ENCODE data around the gene UBA52. TPM values are rescaled to one million over a fixed set of nuclear protein-coding genes. Genes with fewer than 3 reads are reported as not detected.
A peak's percentile ranks its signal among the peaks of the same experiment; 100 is the strongest.
"Not testable (repeated sequence)": the region's sequence is repeated elsewhere in the genome, so short reads cannot be mapped to it uniquely, and the experiment has no call there.

Gene UBA52
- total RNA-seq, 4 donors from 2014 or later = 405 to 1,087 (median 865) TPM

- Histone ChIP-seq H3K27me3 (peaks cover 33% of the 10 kb centered on the region), H3K27ac (no peak overlapping the region), H3K9me3 (no peaks in the 10 kb centered on the region), H3K4me1 (peaks cover 20% of the 10 kb centered on the region), H3K36me3 (no peaks in the 10 kb centered on the region), H3K4me3 (no peak overlapping the region)
- WGBS = 92% methylated on average over 5 of the region's 20 CpGs
- no peak for DNase-seq (ENCODE audit: low spot score in 2 of 2)
- TF ChIP-seq POLR2A (IDR thresholded peaks at IDR 0.05) = no peak
- no peak for TF ChIP-seq CTCF (IDR thresholded peaks at IDR 0.05)
- TF ChIP-seq POLR2AphosphoS5 (IDR thresholded peaks at IDR 0.05) = no peak
- no peak for TF ChIP-seq EP300 (IDR thresholded peaks at IDR 0.05)
Observed at GRCh38 chr19:18599485-18599884, 27.8 kb downstream of the UBA52 start.

- H3K9me3 ChIP-seq; DNase-seq (ENCODE audit: low spot score in 2 of 2); H3K36me3 ChIP-seq; H3K4me3 ChIP-seq; H3K27ac ChIP-seq: not testable (repeated sequence)
- Histone ChIP-seq H3K27me3 (peaks cover 47% of the 10 kb centered on the region), H3K4me1 (peaks cover 23% of the 10 kb centered on the region)
- WGBS = 94% methylated on average over 15 of the region's 15 CpGs
Observed at GRCh38 chr19:18600692-18601397, 29.2 kb downstream of the UBA52 start.

- WGBS = 80% methylated on average over 4 of the region's 4 CpGs
- no peaks in the 10 kb centered on the region for H3K36me3 ChIP-seq
- no peaks in the 10 kb centered on the region for H3K9me3 ChIP-seq
- H3K27ac ChIP-seq = no peak overlapping the region
- H3K4me1 ChIP-seq = peaks cover 30% of the 10 kb centered on the region
- no peak overlapping the region for H3K4me3 ChIP-seq
- TF ChIP-seq CTCF (IDR thresholded peaks at IDR 0.05) = no peak
- no peak for TF ChIP-seq EP300 (IDR thresholded peaks at IDR 0.05)
- H3K27me3 ChIP-seq = peaks cover 54% of the 10 kb centered on the region
- no peak for DNase-seq (ENCODE audit: low spot score in 2 of 2)
Observed at GRCh38 chr19:18601875-18602274, 30.2 kb downstream of the UBA52 start.

- TF ChIP-seq POLR2AphosphoS5 (IDR thresholded peaks at IDR 0.05) (no peak), POLR2A (IDR thresholded peaks at IDR 0.05) (no peak), CTCF (IDR thresholded peaks at IDR 0.05) (peak in 1 of 2 donors; percentile 15)
- no peaks in the 10 kb centered on the region for H3K9me3 ChIP-seq
- H3K4me1 ChIP-seq = peaks cover 43% of the 10 kb centered on the region
- WGBS = 47% methylated on average over 7 of the region's 32 CpGs
- H3K36me3 ChIP-seq = no peaks in the 10 kb centered on the region
- H3K4me3 ChIP-seq = peak overlapping the region; percentile 52
- no peak overlapping the region for H3K27ac ChIP-seq
- no peak for DNase-seq (ENCODE audit: low spot score in 2 of 2)
- H3K27me3 ChIP-seq = peaks cover 62% of the 10 kb centered on the region
Observed at GRCh38 chr19:18603255-18603957, 31.7 kb downstream of the UBA52 start.

- no CpG with 5 or more reads among the region's 26 CpGs for WGBS
- Histone ChIP-seq H3K27ac (no peak overlapping the region), H3K9me3 (no peaks in the 10 kb centered on the region), H3K27me3 (peaks cover 62% of the 10 kb centered on the region), H3K4me3 (peak overlapping the region; percentile 52), H3K36me3 (no peaks in the 10 kb centered on the region), H3K4me1 (peaks cover 43% of the 10 kb centered on the region)
- TF ChIP-seq CTCF (IDR thresholded peaks at IDR 0.05) (no peak), EP300 (IDR thresholded peaks at IDR 0.05) (no peak), POLR2A (IDR thresholded peaks at IDR 0.05) (no peak), POLR2AphosphoS5 (IDR thresholded peaks at IDR 0.05) (no peak)
- DNase-seq (ENCODE audit: low spot score in 2 of 2) = no peak
Observed at GRCh38 chr19:18603958-18604819, 32.5 kb downstream of the UBA52 start.
